GM12801 (cell line): Measurements from ENCODE around the gene TENT5C.

Experiments used
- TF ChIP-seq, protein P1 (sequence below): IDR thresholded peaks from one replicate; pipeline ENCODE4 v1.5.1; 2011; ENCODE audit warnings: control low read depth; ENCODE audit not compliant: insufficient read length; ENCODE audit errors: extremely low read depth

TENT5C gene

GRCh38 chr1:117616967-117617366, 11.1 kb downstream of the TENT5C start:
- TF ChIP-seq, protein P1, sequence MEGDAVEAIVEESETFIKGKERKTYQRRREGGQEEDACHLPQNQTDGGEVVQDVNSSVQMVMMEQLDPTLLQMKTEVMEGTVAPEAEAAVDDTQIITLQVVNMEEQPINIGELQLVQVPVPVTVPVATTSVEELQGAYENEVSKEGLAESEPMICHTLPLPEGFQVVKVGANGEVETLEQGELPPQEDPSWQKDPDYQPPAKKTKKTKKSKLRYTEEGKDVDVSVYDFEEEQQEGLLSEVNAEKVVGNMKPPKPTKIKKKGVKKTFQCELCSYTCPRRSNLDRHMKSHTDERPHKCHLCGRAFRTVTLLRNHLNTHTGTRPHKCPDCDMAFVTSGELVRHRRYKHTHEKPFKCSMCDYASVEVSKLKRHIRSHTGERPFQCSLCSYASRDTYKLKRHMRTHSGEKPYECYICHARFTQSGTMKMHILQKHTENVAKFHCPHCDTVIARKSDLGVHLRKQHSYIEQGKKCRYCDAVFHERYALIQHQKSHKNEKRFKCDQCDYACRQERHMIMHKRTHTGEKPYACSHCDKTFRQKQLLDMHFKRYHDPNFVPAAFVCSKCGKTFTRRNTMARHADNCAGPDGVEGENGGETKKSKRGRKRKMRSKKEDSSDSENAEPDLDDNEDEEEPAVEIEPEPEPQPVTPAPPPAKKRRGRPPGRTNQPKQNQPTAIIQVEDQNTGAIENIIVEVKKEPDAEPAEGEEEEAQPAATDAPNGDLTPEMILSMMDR, result no peak

- TF ChIP-seq, protein P1, result no peak
Observed at GRCh38 chr1:117618450-117619122, 12.7 kb downstream of the TENT5C start.

- TF ChIP-seq, protein P1, result no peak
Observed at GRCh38 chr1:117620440-117620839, 14.6 kb downstream of the TENT5C start.

GRCh38 chr1:117621316-117621715, 15.5 kb downstream of the TENT5C start:
- TF ChIP-seq, protein P1, result no peak

GRCh38 chr1:117622726-117623125, 16.9 kb downstream of the TENT5C start:
- TF ChIP-seq, protein P1, result no peak

- TF ChIP-seq, protein P1, result no peak
Observed at GRCh38 chr1:117623141-117623540, 17.3 kb downstream of the TENT5C start.

- TF ChIP-seq, protein P1, result no peak
Observed at GRCh38 chr1:117623698-117624097, 17.9 kb downstream of the TENT5C start.
